HG03521 (cell line): ENCODE measurements around the gene TUBGCP2.
"Not testable (repeated sequence)": the region's sequence is repeated elsewhere in the genome, so short reads cannot be mapped to it uniquely, and the experiment has no call there.

Experiments
- ATAC-seq: cut with Tn5 transposase; IDR thresholded peaks from one replicate; pipeline ENCODE4 v1.9.1; 2021; ENCODE audit warnings: mild to moderate bottlenecking, moderate library complexity; ENCODE audit not compliant: unreplicated experiment

The TUBGCP2 gene

DNA sequence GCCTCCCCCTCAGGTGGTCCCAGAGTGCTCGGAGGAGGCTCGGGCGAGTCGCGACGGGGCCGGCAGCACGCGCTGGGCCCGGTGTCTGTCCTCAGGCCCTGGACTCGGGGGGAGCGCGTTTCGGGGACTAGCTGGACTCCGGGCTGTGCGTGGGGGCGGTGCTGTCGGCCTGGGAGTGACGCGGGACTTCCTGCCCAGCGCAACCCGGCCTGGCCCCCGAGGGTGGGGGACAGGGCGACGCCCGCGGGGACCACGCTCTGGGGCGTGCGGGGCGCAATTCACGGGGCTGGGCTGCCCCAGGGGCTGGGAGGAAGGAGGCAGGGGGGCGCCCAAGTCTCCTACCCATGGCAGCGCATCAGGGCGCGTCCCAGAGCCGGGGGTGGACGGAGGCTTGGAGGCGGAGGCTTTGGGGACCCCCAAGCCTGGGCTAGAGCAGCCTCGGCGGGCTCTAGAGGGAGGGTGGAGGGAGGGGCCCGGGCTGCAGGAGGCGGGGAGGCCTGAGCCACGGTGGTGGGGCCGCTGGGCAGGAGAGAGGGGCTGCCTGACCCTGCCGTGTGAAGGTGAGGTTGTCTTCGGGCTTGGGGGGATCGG is 73.3 kb downstream of the TUBGCP2 start:
- no peak for ATAC-seq

DNA sequence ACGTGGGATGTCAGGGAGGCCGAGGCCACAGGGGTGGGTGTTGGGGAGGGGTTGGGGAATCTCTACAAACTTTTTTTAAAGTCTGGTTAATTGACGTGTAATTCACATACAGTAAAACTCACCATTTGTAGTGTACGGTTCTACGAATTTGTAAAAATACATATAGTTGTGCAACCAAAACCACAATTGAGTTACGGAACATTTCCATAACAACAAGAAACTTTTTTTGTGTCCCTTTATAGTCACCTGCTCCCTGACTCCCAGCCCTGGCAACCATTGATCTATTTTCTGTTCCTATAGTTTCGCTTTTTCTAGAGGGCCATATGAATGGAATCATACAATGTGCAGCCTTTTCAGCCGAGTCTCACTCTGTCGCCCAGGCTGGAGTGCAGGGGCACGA is 73.9 kb downstream of the TUBGCP2 start:
- ATAC-seq, result not testable (repeated sequence)

DNA sequence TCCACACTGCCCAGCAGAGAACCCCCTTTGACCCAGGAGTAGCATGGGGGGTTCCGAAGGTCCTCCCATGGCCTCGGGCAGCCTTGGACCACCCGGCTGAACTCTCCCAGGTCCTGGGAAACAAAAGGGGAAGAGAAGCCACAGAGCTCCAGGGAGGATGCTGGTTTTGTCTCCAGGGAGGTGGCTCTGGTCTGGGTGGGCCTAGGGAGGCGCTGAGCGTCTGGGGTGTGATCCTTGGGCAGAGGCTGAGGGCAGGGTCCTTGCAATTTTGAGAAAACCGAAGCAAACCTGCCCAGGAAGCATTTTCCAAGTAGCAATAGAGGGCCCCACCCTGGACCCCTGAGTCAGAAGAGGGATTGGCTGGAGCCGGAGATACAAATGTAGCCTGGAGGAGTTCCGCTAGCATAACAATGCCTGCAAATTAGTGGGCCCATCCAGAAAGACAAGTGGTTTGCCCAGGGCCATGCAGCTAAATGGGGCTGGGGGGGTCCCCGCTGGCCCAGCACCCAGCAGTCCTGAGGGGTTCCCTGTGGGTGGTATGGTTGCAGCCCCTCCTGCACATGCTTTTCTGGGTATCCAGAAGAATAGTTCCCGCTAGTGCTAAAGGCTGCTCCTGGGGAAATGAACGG is 76.6 kb downstream of the TUBGCP2 start:
- no peak for ATAC-seq

DNA sequence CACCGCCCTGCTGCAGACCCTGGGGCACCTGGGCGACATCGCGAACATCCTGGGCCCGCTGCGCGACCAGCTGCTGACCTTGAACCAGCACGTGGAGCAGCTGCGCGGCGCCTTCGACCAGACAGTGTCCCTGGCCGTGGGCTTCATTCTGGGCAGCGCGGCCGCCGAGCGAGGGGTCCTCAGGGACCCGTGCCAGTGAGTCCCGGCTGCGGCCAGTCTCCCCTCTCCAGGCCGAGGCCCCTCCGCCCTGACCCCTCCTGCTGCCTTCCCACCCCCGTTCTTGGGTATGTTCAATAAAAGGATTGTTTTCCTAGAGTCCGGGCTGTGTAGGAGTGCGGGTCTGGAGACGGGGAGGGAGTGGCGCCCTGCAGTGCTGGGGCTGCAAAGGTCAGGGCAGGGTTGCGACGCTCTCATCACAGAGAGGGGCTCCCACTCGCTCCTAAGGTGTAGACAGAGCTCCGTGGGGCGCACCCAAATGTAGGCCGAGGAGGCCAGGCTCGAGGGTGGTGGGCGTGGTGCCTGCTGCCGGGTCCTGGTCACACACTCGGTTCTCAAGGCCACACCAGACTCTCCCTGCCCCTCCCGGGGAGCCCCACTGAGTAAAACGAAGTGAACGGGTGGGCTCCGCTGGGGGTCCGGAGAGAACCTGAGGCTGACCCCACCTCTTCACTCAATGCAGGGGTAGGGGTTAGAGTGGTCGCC is 77.3 kb downstream of the TUBGCP2 start:
- no peak for ATAC-seq

DNA sequence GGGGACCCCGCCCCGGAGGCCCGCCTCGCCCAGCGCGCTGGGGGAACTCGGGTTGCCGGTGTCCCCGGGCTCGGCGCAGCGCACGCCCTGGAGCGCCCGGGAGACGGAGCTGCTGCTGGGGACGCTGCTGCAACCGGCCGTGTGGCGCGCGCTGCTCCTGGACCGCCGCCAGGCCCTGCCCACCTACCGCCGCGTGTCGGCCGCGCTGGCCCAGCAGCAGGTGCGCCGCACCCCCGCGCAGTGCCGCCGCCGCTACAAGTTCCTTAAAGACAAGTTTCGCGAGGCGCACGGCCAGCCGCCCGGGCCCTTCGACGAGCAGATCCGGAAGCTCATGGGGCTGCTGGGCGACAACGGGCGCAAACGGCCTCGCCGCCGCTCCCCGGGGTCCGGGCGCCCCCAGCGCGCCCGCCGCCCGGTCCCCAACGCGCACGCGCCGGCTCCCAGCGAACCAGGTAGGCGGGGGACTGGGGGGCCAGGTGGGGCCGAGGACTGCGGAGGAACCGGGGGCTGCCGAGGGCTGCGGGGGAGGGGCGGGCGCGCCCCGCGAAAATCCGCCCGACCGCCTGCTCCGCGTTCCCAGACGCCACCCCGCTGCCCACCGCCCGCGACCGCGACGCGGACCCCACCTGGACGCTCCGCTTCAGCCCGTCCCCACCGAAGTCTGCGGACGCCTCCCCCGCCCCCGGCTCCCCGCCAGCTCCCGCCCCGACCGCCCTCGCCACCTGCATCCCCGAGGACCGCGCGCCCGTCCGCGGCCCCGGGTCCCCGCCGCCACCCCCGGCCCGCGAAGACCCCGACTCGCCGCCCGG is 78.1 kb downstream of the TUBGCP2 start:
- ATAC-seq, result no peak

DNA sequence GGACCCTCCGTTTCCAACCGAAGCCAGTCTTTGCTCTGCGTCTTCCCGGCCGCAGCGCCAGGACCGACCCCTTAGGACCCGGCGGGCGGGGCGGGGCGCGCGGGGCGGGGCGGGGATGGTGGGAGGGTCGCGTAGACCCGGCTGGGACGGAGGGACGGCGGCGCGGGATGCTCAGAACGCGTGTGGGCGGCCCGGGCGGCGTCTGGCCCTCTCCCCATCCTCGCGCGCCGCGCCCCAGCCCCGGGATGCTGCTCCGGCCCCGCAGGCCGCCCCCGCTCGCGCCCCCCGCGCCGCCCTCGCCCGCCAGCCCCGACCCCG is 78.7 kb downstream of the TUBGCP2 start, which contains the start of gene UTF1:
Gene UTF1 (plus strand): TSS at position 174 of the 318 bp plus-strand sequence. CDS start 72 bp downstream, at position 246.
- ATAC-seq, result no peak

DNA sequence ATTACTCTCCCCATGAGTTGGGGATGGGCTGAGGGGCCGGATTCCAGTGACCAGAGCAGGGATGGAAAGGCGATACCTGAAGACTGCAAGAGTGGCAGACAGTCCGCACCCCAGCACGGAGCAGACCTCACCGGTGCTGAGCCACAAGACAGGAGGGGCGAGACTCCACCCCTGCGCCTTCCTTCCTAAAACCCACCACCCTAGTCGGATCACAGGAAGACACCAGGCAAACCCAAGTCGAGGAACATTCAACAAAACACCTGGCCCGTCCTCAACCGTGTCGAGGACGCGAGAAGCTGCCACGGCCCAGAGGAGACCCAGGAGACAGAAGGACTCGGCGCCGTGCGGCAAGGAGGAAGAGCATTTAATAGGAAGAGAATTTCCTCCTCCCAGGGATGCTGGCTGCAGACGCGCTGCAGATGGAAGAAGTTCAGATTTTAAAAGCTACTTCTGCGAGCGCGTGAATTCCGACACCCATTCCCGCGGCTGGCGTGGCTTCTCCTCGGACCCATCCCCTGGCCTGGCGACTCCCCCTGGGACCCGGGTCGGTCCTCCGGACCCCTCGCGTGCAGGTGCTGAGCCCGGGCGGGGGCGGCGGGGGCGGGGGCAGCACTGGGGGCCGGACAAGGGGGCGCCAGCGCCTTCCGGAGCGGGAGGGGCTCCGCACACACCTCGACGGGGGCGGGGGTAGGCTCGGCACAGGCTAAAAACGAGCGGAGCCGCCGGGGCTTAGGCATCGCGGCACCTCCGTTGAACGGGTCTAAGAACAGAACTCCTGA is 79.2 kb downstream of the TUBGCP2 start:
- no peak for ATAC-seq
